GM10847 (cell line): ENCODE measurements around the gene DENND4A.

Experiments used
- POLR2A ChIP-seq: IDR thresholded peaks from 2 replicates; pipeline ENCODE4 v1.6.1; 2011; ENCODE audit not compliant: insufficient read length; ENCODE audit errors: extremely low read depth

DENND4A gene

GRCh38 chr15:65772930-65773329 is 19.2 kb downstream of the DENND4A start:
- TF ChIP-seq POLR2A, result no peak

- TF ChIP-seq POLR2A, result no peak
Observed at GRCh38 chr15:65771870-65772269, 20.2 kb downstream of the DENND4A start.

- TF ChIP-seq POLR2A, result no peak
Observed at GRCh38 chr15:65769482-65769881, 22.6 kb downstream of the DENND4A start.

GRCh38 chr15:65767895-65768294 is 24.2 kb downstream of the DENND4A start:
- TF ChIP-seq POLR2A, result no peak

- TF ChIP-seq POLR2A, result no peak
Observed at GRCh38 chr15:65767264-65767595, 24.9 kb downstream of the DENND4A start.

GRCh38 chr15:65766422-65767263 is 25.4 kb downstream of the DENND4A start:
- no peak for TF ChIP-seq POLR2A

- no peak for TF ChIP-seq POLR2A
Observed at GRCh38 chr15:65765106-65765505, 27.0 kb downstream of the DENND4A start.

- TF ChIP-seq POLR2A, result no peak
Observed at GRCh38 chr15:65762914-65763787, 28.9 kb downstream of the DENND4A start.

- TF ChIP-seq POLR2A, result no peak
Observed at GRCh38 chr15:65762399-65762798, 29.7 kb downstream of the DENND4A start.

GRCh38 chr15:65761210-65761926 is 30.7 kb downstream of the DENND4A start:
- no peak for TF ChIP-seq POLR2A

- no peak for TF ChIP-seq POLR2A
Observed at GRCh38 chr15:65759441-65759840, 32.7 kb downstream of the DENND4A start.

GRCh38 chr15:65758242-65758641 is 33.9 kb downstream of the DENND4A start:
- TF ChIP-seq POLR2A, result no peak

GRCh38 chr15:65757256-65757655 is 34.8 kb downstream of the DENND4A start:
- TF ChIP-seq POLR2A, result no peak

GRCh38 chr15:65752151-65752700 is 39.9 kb downstream of the DENND4A start:
- TF ChIP-seq POLR2A, result no peak

GRCh38 chr15:65751431-65751830 is 40.7 kb downstream of the DENND4A start:
- TF ChIP-seq POLR2A, result no peak
